GM12891 (cell line): Measurements from ENCODE around the gene DHFR2.

Source experiments
- POLR2A ChIP-seq: IDR thresholded peaks from 2 replicates; pipeline ENCODE4 v1.6.1; 2011; ENCODE audit warnings: low read depth, low read length, control low read depth
- POLR2AphosphoS5 ChIP-seq: IDR thresholded peaks from 2 replicates; pipeline ENCODE4 v1.6.1; 2011; ENCODE audit warnings: low read depth, low read length, control low read depth
- POU2F2 ChIP-seq: IDR thresholded peaks from 2 replicates; pipeline ENCODE4 v1.6.1; 2011; ENCODE audit warnings: low read depth, mild to moderate bottlenecking, control low read depth, low read length, moderate library complexity
- SPI1 ChIP-seq: IDR thresholded peaks from 2 replicates; pipeline ENCODE4 v1.6.1; 2011; ENCODE audit warnings: low read depth, low read length, control low read depth
- TAF1 ChIP-seq: IDR thresholded peaks from 2 replicates; pipeline ENCODE4 v1.6.1; 2011; ENCODE audit warnings: low read depth, low read length, control low read depth

- TF ChIP-seq POLR2A (no peak), POLR2AphosphoS5 (no peak), SPI1 (no peak), TAF1 (no peak), POU2F2 (no peak)
Measured at GRCh38 chr3:94063496-94064119, 892 bp upstream of the DHFR2 start.
